GM12878 (cell line): Measurements from ENCODE around the gene CDC34. TPM values are rescaled to one million over a fixed set of nuclear protein-coding genes. Genes with fewer than 3 reads are reported as not detected.

ENCODE experiments used
- ATAC-seq: fragments of 200-7000 bp; cut with Tn5 transposase; 3 replicates; pipeline ENCODE4 v1.9.1; 2020; ENCODE audit warnings: mild to moderate bottlenecking, moderate library complexity
- BruUV-seq: library from RNA; stranded (reverse); fragments of 400-500 nt; replicated peaks from 2 replicates; lab custom pipeline; 2021; lab: Mats Ljungman, UMichigan
- CTCF ChIA-PET: fragments of 300-600 bp; sonication (Branson Sonifier 250); formaldehyde crosslinking; extraction: SDS; loops from one replicate; lab custom pipeline; 2021; ENCODE audit warnings: inconsistent platforms; lab: Yijun Ruan, JAX
- POLR2A ChIA-PET: fragments of 350-600 bp; formaldehyde crosslinking; extraction: SDS; loops from one replicate; lab custom pipeline; 2021; ENCODE audit warnings: inconsistent platforms; lab: Charles Lee
- RAD21 ChIA-PET: fragments of 300-600 bp; sonication (Branson Sonifier 250); formaldehyde crosslinking; loops from one replicate; lab custom pipeline; 2023; ENCODE audit warnings: antibody characterized with exemption; ENCODE audit not compliant: unreplicated experiment; lab: Charles Lee
- SMC1A ChIA-PET: fragments of 300-600 bp; sonication (Branson Sonifier 250); formaldehyde crosslinking; loops from one replicate; lab custom pipeline; 2023; ENCODE audit not compliant: unreplicated experiment, uncharacterized antibody; lab: Charles Lee
- DNase-seq: peaks from one replicate; pipeline ENCODE4 v3.0.0-alpha.2; 2011; ENCODE audit warnings: low read depth, low spot score
- FAIRE-seq: peaks from 3 replicates; lab custom pipeline; 2011; peaks lifted over from hg19 to GRCh38; lab: Jason Lieb, UNC
- H2AFZ ChIP-seq: 2 replicates; pipeline ENCODE4 v1.6.0; 2011; ENCODE audit warnings: low read depth, low read length, control low read depth; ENCODE audit not compliant: control insufficient read depth
- H3K27ac ChIP-seq: 2 replicates; pipeline ENCODE4 v1.5.1; 2011; ENCODE audit warnings: control low read depth; ENCODE audit not compliant: control insufficient read depth, insufficient read depth
- H3K27me3 ChIP-seq, 2 experiments: replicated peaks in 1 of 2; 2 replicates each; pipeline versions ENCODE4 v1.6.0 to v1.6.1; 2011; ENCODE audit warnings: low read length in 1 of 2; ENCODE audit not compliant: control insufficient read depth in 2 of 2, insufficient read depth in 2 of 2
- H3K36me3 ChIP-seq, 2 experiments: 2 replicates each; pipeline ENCODE4 v1.5.1; 2011; ENCODE audit warnings: low read length in 1 of 2; ENCODE audit not compliant: control insufficient read depth in 2 of 2, insufficient read depth in 2 of 2
- H3K4me1 ChIP-seq: 2 replicates; pipeline ENCODE4 v1.6.1; 2011; ENCODE audit warnings: mild to moderate bottlenecking, low read length, moderate library complexity, mixed read lengths; ENCODE audit not compliant: control insufficient read depth, insufficient read depth
- H3K4me2 ChIP-seq: 2 replicates; pipeline ENCODE4 v1.6.0; 2011; ENCODE audit warnings: control low read depth; ENCODE audit not compliant: control insufficient read depth, insufficient read depth
- H3K4me3 ChIP-seq: fragments of 200-600 bp; sonication (generic); 2 replicates; pipeline ENCODE4 v1.5.1; 2016
- H3K79me2 ChIP-seq: 2 replicates; pipeline ENCODE4 v1.6.0; 2011; ENCODE audit warnings: low read length; ENCODE audit not compliant: control insufficient read depth, insufficient read depth
- H3K9ac ChIP-seq: 2 replicates; pipeline ENCODE4 v1.8.0; 2011; ENCODE audit warnings: low read length, control low read depth, mixed read lengths; ENCODE audit not compliant: control insufficient read depth, insufficient read depth
- H3K9me3 ChIP-seq: replicated peaks from 3 replicates; pipeline ENCODE4 v1.5.1; 2011; ENCODE audit warnings: mild to moderate bottlenecking, low read length; ENCODE audit not compliant: control insufficient read depth, insufficient read depth
- H4K20me1 ChIP-seq: 2 replicates; pipeline ENCODE4 v1.6.0; 2011; ENCODE audit not compliant: control insufficient read depth, insufficient read depth
- ATF7 ChIP-seq: fragments of 450-650 bp; IDR thresholded peaks from 2 replicates; pipeline ENCODE4 v1.6.1; 2016; ENCODE audit warnings: low read depth, mild to moderate bottlenecking
- BCL11A ChIP-seq: IDR thresholded peaks from 2 replicates; pipeline ENCODE4 v1.6.1; 2011; ENCODE audit warnings: low read depth, low read length
- BHLHE40 ChIP-seq, 2 experiments: fragments of 450-650 bp in 1 of 2; IDR thresholded peaks; 2 replicates each; pipeline ENCODE4 v1.6.1; 2011 to 2017; ENCODE audit warnings: low read depth in 2 of 2, borderline replicate concordance in 1 of 2, improper control_type of control experiment in 1 of 2, low read length in 1 of 2, mild to moderate bottlenecking in 1 of 2
- CBFB ChIP-seq: IDR thresholded peaks from 2 replicates; pipeline ENCODE4 v1.6.1; 2016; ENCODE audit warnings: antibody characterized with exemption, low read depth
- CBX5 ChIP-seq: sonication (generic); IDR thresholded peaks from 2 replicates; pipeline ENCODE4 v1.6.1; 2016; ENCODE audit warnings: low read depth, moderate library complexity, mild to moderate bottlenecking, inconsistent platforms
- HSF1 ChIP-seq: fragments of 150-350 bp; IDR thresholded peaks from 2 replicates; pipeline ENCODE4 v1.6.1; 2014; ENCODE audit warnings: mild to moderate bottlenecking, low read depth, low read length
- IKZF2 ChIP-seq, 2 experiments: fragments of 450-650 bp; IDR thresholded peaks; 2 replicates each; pipeline ENCODE4 v1.6.1; 2017; ENCODE audit warnings: mild to moderate bottlenecking in 2 of 2, moderate library complexity in 2 of 2
- JUNB ChIP-seq: IDR thresholded peaks from 2 replicates; pipeline ENCODE4 v1.6.1; 2016; ENCODE audit warnings: antibody characterized with exemption, mild to moderate bottlenecking
- KDM1A ChIP-seq: fragments of 200-600 bp; sonication (generic); IDR thresholded peaks from 2 replicates; pipeline ENCODE4 v1.6.1; 2016; ENCODE audit warnings: borderline replicate concordance
- PAX8 ChIP-seq: fragments of 450-650 bp; IDR thresholded peaks from 2 replicates; pipeline ENCODE4 v1.6.1; 2017; ENCODE audit warnings: mild to moderate bottlenecking, moderate library complexity
- RAD21 ChIP-seq: IDR thresholded peaks from 2 replicates; pipeline ENCODE4 v1.6.1; 2011; ENCODE audit warnings: mild to moderate bottlenecking, low read depth, low read length, moderate library complexity; ENCODE audit not compliant: insufficient read depth
- RFX5 ChIP-seq: IDR thresholded peaks from 2 replicates; pipeline ENCODE4 v1.6.1; 2011; ENCODE audit warnings: low read depth, low read length, improper control_type of control experiment
- RUNX3 ChIP-seq: IDR thresholded peaks from 2 replicates; pipeline ENCODE4 v1.6.1; 2012; ENCODE audit warnings: low read length, inconsistent platforms
- SIX5 ChIP-seq: IDR thresholded peaks from 2 replicates; pipeline ENCODE4 v1.6.1; 2011; ENCODE audit warnings: mild to moderate bottlenecking, low read depth, low read length, moderate library complexity; ENCODE audit not compliant: severe bottlenecking
- SMAD5 ChIP-seq: IDR thresholded peaks from 2 replicates; pipeline ENCODE4 v1.6.1; 2016; ENCODE audit warnings: antibody characterized with exemption, low read depth
- SPI1 ChIP-seq: IDR thresholded peaks from 2 replicates; pipeline ENCODE4 v1.6.1; 2011; ENCODE audit warnings: low read depth, mild to moderate bottlenecking, low read length, moderate library complexity, borderline replicate concordance; ENCODE audit not compliant: insufficient read depth
- SREBF1 ChIP-seq: IDR thresholded peaks from 2 replicates; pipeline ENCODE4 v1.6.1; 2012; ENCODE audit warnings: mild to moderate bottlenecking, low read length
- SUZ12 ChIP-seq: fragments of 200-600 bp; sonication (generic); IDR thresholded peaks from one replicate; pipeline ENCODE4 v1.6.1; 2018; ENCODE audit warnings: antibody characterized with exemption, mild to moderate bottlenecking; ENCODE audit not compliant: unreplicated experiment
- TARDBP ChIP-seq: IDR thresholded peaks from 2 replicates; pipeline ENCODE4 v1.6.1; 2016; ENCODE audit warnings: borderline replicate concordance
- ZNF207 ChIP-seq: fragments of 450-650 bp; IDR thresholded peaks from 2 replicates; pipeline ENCODE4 v1.6.1; 2014; ENCODE audit warnings: antibody characterized with exemption, mild to moderate bottlenecking, borderline replicate concordance
- WGBS: methylation state at CpG from one replicate; pipeline ENCODE4 v1.1.6; 2016; ENCODE audit warnings: low lambda C conversion rate; ENCODE audit not compliant: insufficient replicate concordance, insufficient coverage; ENCODE audit errors: missing lambda C conversion rate; 5-methylcytosine and 5-hydroxymethylcytosine counted together
- in situ Hi-C: fragments of 300-500 bp; cut with MboI; formaldehyde crosslinking; loops from 9 replicates; pipeline ENCODE4 v1.14.3; 2018; ENCODE audit warnings: mixed read lengths
- intact Hi-C: fragments of 100-400 bp; cut with micrococcal nuclease; formaldehyde crosslinking; loops from one replicate; pipeline ENCODE4 v1.14.2; 2022; ENCODE audit not compliant: unreplicated experiment
- polyA plus RNA-seq, 11 experiments: library from polyadenylated mRNA; depleted of rRNA in 4 of 11; unstranded in 6 of 11; stranded (reverse) in 5 of 11; fragments of >200 nt; fragmentation: Nextera tagmentation in 4 of 11; fragmentation: Illumina TruSeq in 1 of 11; extraction: Ambion mirVana in 4 of 11; extraction: Trizol in 1 of 11; gene quantifications; 1 replicate in 1 of 11; 2 replicates in 10 of 11; pipeline versions ENCODE4 v1.2.1 to v1.2.3, GENCODE V29; 2011 to 2016; ENCODE audit warnings: inconsistent platforms in 2 of 11, missing spikeins in 2 of 11, low read depth in 1 of 11
- total RNA-seq, 4 experiments: library from RNA; depleted of rRNA in 3 of 4; stranded (reverse); fragments of >200 nt in 3 of 4; fragmentation: Illumina TruSeq in 1 of 4; extraction: Trizol in 1 of 4; gene quantifications; 2 replicates each; pipeline versions ENCODE4 v1.2.1 to v1.2.3, GENCODE V29; 2013 to 2021
- TF ChIP-seq, protein P1 (sequence below): fragments of 450-650 bp; IDR thresholded peaks from 2 replicates; pipeline ENCODE4 v1.6.1; 2016; ENCODE audit warnings: mild to moderate bottlenecking

The CDC34 gene
- total and polyA plus RNA-seq, 10 of the 15 experiments (the other 5 are each of a cell fraction or from before 2014, with no cell fraction given): 0.31 to 48.9 (median 28.5) TPM

DNA sequence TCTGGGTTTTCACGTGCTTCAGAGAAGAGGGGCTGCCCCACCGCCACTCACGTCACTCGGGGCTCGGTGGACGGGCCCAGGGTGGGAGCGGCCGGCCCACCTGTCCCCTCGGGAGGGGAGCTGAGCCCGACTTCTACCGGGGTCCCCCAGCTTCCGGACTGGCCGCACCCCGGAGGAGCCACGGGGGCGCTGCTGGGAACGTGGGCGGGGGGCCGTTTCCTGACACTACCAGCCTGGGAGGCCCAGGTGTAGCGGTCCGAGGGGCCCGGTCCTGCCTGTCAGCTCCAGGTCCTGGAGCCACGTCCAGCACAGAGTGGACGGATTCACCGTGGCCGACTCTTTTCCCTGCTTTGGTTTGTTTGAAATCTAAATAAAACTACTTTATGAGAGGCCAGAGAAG, 10.1 kb downstream of the CDC34 start (continued):
- no peak for TF ChIP-seq SPI1
- no peak for TF ChIP-seq SIX5
- TF ChIP-seq, all 136 proteins: peak for 0

- Histone ChIP-seq H3K27ac (no peak overlapping the region), H3K27me3 (no peaks in the 10 kb centered on the region)
These were observed 10.8 kb downstream of the CDC34 start for GRCh38 chr19:542173-542866.

More at GRCh38 chr19:542173-542866, 10.8 kb downstream of the CDC34 start:
- ChIA-PET POLR2A (no interaction called here), CTCF (interaction anchor here (1.3 kb wide), 1 partner anchor 10 kb away, joined by 4 read pairs; no protein-coding TSS in a partner anchor), RAD21 (no interaction called here), SMC1A (no interaction called here)
- no TSS peak for BruUV-seq
- DNase-seq: no peak
- intact Hi-C loops (no loop called here), in situ Hi-C loops (no loop called here)
- ATAC-seq: no peak
- Histone ChIP-seq H3K9me3 (no peaks in the 10 kb centered on the region), H3K4me1 (no peaks in the 10 kb centered on the region), H3K9ac (no peak overlapping the region), H3K4me3 (no peak overlapping the region), H3K79me2 (no peaks in the 10 kb centered on the region), H4K20me1 (no peaks in the 10 kb centered on the region; the same call in 1 of the 2 replicates), H3K36me3 (no peaks in the 10 kb centered on the region; a peak in 2 of 4 replicates), H3K4me2 (no peak overlapping the region), H2AFZ (no peak overlapping the region)
- TF ChIP-seq SREBF1: no peak
- TF ChIP-seq RUNX3: no peak
- TF ChIP-seq JUNB: no peak
- TF ChIP-seq PAX8: no peak
- no peak for TF ChIP-seq SUZ12
- no peak for TF ChIP-seq BCL11A
- TF ChIP-seq HSF1: no peak
- TF ChIP-seq RAD21: no peak
- no peak for TF ChIP-seq IKZF2 (IDR thresholded peaks at IDR 0.05)
- no peak for TF ChIP-seq CBX5
- TF ChIP-seq TARDBP: no peak
- no peak for TF ChIP-seq CBFB
- TF ChIP-seq ATF7: no peak
- TF ChIP-seq BHLHE40 (IDR thresholded peaks at IDR 0.05; ENCODE audit: borderline replicate concordance in 1 of 2, low read depth in 2 of 2, low read length in 1 of 2): no peak
- TF ChIP-seq KDM1A: no peak
- no peak for TF ChIP-seq SMAD5
- TF ChIP-seq ZNF207: no peak
- TF ChIP-seq RFX5: no peak
- TF ChIP-seq, protein P1, sequence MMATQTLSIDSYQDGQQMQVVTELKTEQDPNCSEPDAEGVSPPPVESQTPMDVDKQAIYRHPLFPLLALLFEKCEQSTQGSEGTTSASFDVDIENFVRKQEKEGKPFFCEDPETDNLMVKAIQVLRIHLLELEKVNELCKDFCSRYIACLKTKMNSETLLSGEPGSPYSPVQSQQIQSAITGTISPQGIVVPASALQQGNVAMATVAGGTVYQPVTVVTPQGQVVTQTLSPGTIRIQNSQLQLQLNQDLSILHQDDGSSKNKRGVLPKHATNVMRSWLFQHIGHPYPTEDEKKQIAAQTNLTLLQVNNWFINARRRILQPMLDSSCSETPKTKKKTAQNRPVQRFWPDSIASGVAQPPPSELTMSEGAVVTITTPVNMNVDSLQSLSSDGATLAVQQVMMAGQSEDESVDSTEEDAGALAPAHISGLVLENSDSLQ: no peak
- WGBS: 76% methylated on average over 30 of the region's 34 CpGs
- FAIRE-seq: no peak
